ENCODE measurements around the gene KANTR.

The KANTR gene

DNA sequence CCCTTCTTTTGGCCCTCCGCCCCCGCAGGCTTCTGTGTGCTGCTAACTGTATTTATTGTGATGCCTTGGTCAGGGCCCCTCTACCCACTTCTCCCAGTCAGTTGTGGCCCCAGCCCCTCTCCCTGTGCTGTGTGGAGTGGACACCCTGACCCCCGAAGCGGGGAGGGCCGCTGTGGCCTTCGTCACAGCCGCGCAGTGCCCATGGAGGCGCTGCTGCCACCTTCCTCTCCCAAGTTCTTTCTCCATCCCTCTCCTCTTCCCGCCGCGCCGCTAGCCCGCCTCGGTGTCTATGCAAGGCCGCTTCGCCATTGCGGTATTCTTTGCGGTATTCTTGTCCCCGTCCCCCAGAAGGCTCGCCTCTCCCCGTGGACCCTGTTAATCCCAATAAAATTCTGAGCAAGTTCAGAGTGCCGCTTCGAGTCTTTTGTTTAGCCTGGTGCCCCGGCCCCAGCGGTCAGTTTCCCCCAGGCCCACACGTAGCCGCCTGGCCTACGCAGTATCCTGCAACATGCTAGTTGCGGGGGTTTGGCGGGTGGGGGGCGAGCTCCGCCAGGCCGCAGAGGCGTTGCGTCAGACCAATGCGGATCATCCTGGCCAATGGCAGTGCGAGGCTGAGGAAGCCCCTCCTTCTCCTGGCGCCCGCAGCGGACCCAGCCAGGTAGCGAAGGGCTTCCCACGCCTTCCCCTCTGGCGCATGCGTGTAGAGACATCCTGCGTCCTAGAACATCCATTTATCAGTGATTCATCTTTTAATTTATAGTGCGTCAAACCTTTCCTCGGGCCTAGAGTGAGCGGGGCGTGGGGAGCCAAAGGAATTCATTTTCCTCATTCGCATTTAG is 5.6 kb upstream of the KANTR start:
- H3K4me3 ChIP-seq (ENCODE audit: low read depth, low read length): no peak overlapping the region
- TF ChIP-seq, protein P1, sequence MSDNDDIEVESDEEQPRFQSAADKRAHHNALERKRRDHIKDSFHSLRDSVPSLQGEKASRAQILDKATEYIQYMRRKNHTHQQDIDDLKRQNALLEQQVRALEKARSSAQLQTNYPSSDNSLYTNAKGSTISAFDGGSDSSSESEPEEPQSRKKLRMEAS (IDR thresholded peaks at IDR 0.05; ENCODE audit: low read depth, low read length): no peak
- TF ChIP-seq, protein P2, sequence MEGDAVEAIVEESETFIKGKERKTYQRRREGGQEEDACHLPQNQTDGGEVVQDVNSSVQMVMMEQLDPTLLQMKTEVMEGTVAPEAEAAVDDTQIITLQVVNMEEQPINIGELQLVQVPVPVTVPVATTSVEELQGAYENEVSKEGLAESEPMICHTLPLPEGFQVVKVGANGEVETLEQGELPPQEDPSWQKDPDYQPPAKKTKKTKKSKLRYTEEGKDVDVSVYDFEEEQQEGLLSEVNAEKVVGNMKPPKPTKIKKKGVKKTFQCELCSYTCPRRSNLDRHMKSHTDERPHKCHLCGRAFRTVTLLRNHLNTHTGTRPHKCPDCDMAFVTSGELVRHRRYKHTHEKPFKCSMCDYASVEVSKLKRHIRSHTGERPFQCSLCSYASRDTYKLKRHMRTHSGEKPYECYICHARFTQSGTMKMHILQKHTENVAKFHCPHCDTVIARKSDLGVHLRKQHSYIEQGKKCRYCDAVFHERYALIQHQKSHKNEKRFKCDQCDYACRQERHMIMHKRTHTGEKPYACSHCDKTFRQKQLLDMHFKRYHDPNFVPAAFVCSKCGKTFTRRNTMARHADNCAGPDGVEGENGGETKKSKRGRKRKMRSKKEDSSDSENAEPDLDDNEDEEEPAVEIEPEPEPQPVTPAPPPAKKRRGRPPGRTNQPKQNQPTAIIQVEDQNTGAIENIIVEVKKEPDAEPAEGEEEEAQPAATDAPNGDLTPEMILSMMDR (IDR thresholded peaks at IDR 0.05; ENCODE audit: low read depth, low read length): no peak
- TF ChIP-seq MYC (IDR thresholded peaks at IDR 0.05; ENCODE audit: low read depth, low read length) (no peak), POLR2A (IDR thresholded peaks at IDR 0.05; ENCODE audit: extremely low read depth, insufficient read length) (no peak)
- DNase-seq (ENCODE audit: low read depth): no peak

DNA sequence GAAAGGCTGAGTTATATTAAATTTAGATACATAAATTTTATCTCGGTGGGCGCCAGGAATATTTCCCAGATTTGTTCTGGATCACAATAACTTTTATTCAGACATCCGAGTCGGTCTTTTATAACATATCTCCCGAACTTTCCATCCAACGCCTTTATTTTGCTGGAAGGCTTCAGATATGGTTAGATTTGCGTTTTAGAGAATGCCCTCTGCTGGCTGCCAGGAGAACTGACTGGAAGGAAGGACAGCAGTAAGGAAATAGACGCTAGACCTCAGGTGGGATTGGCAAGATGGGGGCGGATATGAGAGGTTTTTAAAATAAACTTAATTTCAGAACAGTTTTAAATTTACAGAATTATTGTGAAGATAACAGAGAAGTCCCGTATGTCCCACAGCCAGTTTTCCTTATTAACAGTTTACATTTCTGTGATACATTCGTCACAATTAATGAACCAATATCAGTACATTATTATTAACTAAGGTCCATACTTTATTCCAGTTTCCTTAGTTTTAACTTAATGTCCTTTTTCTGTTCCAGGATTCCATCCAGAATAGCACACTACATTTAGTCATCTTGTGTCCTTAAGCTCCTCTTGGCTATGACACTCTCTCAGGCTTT is 4.6 kb upstream of the KANTR start:
- TF ChIP-seq, protein P2 (IDR thresholded peaks at IDR 0.05; ENCODE audit: low read depth, low read length): peak; percentile 83
- TF ChIP-seq, protein P1 (IDR thresholded peaks at IDR 0.05; ENCODE audit: low read depth, low read length): no peak
- H3K4me3 ChIP-seq (ENCODE audit: low read depth, low read length): no peak overlapping the region
- DNase-seq (ENCODE audit: low read depth): peak; percentile 54

DNA sequence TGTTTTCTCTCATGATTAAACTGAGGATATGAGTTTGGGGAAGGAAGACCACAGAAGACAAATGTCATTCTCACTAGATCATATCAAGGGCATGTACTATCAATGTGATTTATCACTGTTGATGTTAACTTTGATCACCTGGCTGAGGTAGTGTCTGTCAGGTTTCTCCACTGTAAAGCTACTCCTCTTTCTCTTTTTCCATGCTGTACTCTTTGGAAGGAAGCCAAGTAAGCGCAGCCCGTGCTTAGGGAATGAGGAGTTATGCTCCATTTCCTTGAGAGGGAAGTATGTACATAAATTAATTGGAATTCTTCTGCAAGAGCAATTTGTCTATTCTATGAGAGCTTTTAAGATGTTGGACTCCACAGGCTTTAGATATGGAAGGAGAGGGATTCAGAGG is 4.0 kb upstream of the KANTR start:
- no peak for DNase-seq (ENCODE audit: low read depth)
- TF ChIP-seq MYC (IDR thresholded peaks at IDR 0.05; ENCODE audit: low read depth, low read length) (no peak), POLR2A (IDR thresholded peaks at IDR 0.05; ENCODE audit: extremely low read depth, insufficient read length) (no peak)
- TF ChIP-seq, protein P2 (IDR thresholded peaks at IDR 0.05; ENCODE audit: low read depth, low read length): no peak
- TF ChIP-seq, protein P1 (IDR thresholded peaks at IDR 0.05; ENCODE audit: low read depth, low read length): no peak
- no peak overlapping the region for H3K4me3 ChIP-seq (ENCODE audit: low read depth, low read length)

DNA sequence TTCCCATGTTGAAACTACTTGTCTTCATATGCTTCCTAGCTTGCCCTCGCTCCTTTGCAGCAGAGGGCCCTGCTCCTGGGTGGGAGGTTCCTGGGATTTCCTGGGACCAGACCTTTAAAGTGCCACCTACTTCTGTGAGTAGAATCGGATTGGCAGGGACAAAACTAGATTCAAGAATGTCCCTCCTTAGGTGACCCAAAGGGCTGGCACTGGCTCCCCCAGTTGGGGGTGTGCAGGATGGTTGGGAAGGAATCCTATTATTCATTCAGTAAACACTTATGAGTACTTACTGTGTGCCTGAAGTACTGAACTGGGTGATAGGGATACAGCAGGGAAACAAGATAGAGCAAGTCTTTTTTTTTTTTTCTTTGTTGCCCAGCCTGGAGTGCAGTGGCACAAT is 2.6 kb upstream of the KANTR start:
- TF ChIP-seq, protein P1 (IDR thresholded peaks at IDR 0.05; ENCODE audit: low read depth, low read length): no peak
- no peak for TF ChIP-seq POLR2A (IDR thresholded peaks at IDR 0.05; ENCODE audit: extremely low read depth, insufficient read length)
- TF ChIP-seq MYC (IDR thresholded peaks at IDR 0.05; ENCODE audit: low read depth, low read length): no peak
- TF ChIP-seq, protein P2 (IDR thresholded peaks at IDR 0.05; ENCODE audit: low read depth, low read length): no peak
- no peak for DNase-seq (ENCODE audit: low read depth)
- no peak overlapping the region for H3K4me3 ChIP-seq (ENCODE audit: low read depth, low read length)

DNA sequence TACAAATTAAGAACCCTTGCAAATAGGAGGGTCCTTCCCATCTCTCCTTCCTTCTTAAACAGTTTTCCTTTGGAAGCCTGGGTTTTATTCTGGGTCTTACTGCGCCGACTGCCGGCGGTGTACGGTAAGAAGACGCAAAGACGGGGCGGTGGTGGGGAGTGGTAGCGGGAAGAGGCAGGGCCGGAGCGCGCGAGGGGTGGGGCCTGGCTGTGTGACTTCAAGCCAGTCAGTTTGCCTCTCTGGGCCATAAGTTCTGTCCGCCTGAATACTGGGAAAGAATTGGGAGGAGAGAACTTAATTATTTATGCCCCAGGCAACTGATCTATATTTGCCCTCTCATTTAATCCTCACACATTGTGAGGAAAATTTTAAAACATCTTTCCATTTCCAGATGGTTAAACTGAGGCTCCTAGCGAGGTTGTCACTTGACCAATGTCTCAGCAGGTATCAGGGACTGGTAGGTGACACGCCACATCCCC is 726 bp upstream of the KANTR start:
- no peak for TF ChIP-seq POLR2A (IDR thresholded peaks at IDR 0.05; ENCODE audit: extremely low read depth, insufficient read length)
- TF ChIP-seq, protein P1 (IDR thresholded peaks at IDR 0.05; ENCODE audit: low read depth, low read length): no peak
- TF ChIP-seq, protein P2 (IDR thresholded peaks at IDR 0.05; ENCODE audit: low read depth, low read length): peak; percentile 24
- peak; percentile 73 for DNase-seq (ENCODE audit: low read depth)

More for the DNA sequence above, 726 bp upstream of the KANTR start:
- peak overlapping the region; percentile 62 for H3K4me3 ChIP-seq (ENCODE audit: low read depth, low read length)
